ENCODE results near the gene SAMD4B. TPM values are rescaled to one million over a fixed set of nuclear protein-coding genes. Genes with fewer than 3 reads are reported as not detected.

SAMD4B gene
- total and polyA plus RNA-seq, 9 donors: 59.0 to 139 (median 110) TPM

- Histone ChIP-seq H3K4me3 (peak overlapping the region; percentile 55), H3K27ac (peak overlapping the region; percentile 96 to 99), H3K9me3 (no peaks in the 10 kb centered on the region), H3K27me3 (no peaks in the 10 kb centered on the region), H3K36me3 (no peaks in the 10 kb centered on the region), H3K4me1 (ENCODE audit: insufficient read depth) (peaks cover 7% of the 10 kb centered on the region)
- 2% methylated on average over 58 to 59 of the region's 59 CpGs for WGBS, 3 donors
- TF ChIP-seq POLR2A (IDR thresholded peaks at IDR 0.05) (peak; percentile 46), EP300 (IDR thresholded peaks at IDR 0.05) (peak; percentile 94), CTCF (IDR thresholded peaks at IDR 0.05) (no peak)
- DNase-seq: peak; percentile 95 to 98 (median 96)
- intact Hi-C loops (cut with DNase I): loop anchor here in 1 of 4 donors (5.0 kb wide), 1 partner anchor 575 kb away; no protein-coding TSS in a partner anchor
Measured at GRCh38 chr19:39402346-39403300, 60.4 kb downstream of the SAMD4B start.

DNA sequence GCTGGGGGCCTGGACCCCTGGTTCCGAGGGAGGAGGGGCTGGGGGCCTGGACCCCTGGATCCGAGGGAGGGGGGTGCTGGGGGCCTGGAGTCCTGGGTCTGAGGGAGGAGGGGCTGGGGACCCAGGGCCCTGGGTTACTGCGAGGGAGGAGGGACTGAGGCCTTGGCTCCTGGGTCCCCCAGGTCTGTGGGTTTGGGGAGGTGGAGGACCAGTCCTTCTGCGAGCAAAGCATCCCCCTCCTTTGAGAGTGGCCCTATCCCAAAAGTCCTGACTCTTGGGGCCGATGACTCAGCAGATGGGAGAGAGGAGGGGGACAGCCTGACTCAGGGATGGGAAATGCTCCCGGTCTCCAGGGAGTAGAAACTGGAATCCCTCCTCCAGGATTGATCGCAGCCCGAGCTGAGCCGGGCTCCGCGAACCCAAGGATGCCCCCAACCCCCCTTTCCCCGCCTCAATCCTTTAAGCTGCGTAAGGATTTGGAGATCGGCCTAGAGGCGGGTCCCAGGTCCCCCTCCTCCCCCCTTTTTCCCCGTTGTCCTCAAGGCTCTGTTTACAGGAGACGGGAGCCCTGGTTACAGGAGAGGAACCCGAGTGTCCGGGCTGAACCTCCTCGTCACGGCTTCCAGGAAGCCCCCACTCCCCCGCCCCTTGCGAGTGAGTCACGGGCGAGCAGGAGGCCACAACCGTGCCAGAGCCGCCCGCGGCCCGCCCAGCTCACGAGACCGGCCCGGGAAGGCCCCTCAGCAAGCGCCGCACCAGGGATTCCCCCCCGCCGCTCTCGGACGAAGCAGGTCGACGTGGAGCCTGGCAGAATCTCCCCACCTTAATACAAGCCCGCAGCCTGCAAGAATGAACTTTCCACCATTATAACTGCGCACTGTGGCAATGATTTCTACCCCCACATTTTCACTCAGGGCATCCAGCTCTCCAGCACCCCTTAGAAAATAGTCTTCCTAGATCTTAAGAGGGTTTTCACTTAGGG lies 61.4 kb downstream of the SAMD4B start:
- Histone ChIP-seq H3K36me3 (no peaks in the 10 kb centered on the region), H3K27me3 (no peaks in the 10 kb centered on the region), H3K4me3 (peak overlapping the region; percentile 55), H3K4me1 (ENCODE audit: insufficient read depth) (peaks cover 3% of the 10 kb centered on the region), H3K9me3 (no peaks in the 10 kb centered on the region), H3K27ac (peak overlapping the region; percentile 96 to 99)
- intact Hi-C loops (cut with DNase I): loop anchor here in 1 of 4 donors (5.0 kb wide), 1 partner anchor 576 kb away; no protein-coding TSS in a partner anchor
- DNase-seq: peak; percentile 99 to 100 (median 99)
- WGBS, 3 donors: 1 to 2% (median 1%) methylated on average over 35 to 43 of the region's 43 CpGs
- TF ChIP-seq EP300 (IDR thresholded peaks at IDR 0.05) (peak; percentile 99), CTCF (IDR thresholded peaks at IDR 0.05) (no peak), POLR2A (IDR thresholded peaks at IDR 0.05) (peak; percentile 78)

DNA sequence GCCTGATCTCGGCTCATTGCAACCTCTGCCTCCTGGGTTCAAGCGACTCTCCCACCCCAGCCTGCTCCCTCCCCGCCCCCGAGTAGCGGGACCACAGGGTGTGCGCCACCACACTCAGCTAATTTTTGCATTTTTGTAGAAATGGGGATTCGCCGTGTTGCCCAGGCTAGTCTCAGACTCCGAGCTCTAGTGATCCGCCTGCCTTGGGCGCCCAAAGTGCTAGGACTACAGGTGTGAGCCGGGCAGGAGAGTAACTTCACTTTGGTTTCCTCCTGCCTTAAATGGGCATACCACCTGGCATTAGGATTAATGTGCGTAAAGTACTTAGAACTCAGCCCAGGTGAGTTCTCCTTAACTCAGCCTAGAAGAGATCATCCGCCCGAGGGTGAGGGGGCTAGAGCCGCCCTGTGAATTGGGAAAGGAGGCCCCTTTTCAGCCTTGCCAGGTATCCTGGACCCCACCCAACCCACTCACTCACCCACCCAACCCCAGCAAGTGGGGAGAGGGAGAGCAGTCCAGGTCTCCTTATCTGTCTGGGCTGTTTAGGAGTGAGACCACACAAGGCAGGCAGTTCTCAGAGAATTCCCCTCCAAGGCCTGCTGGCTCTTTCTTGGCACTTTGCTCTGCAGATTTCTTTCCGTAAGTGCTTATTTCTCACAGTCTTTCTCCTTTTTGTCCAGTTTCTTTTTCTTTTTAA lies 63.2 kb downstream of the SAMD4B start:
- 86 to 88% (median 88%) methylated on average over 17 of the region's 17 CpGs for WGBS, 3 donors
- no peak for TF ChIP-seq EP300 (IDR thresholded peaks at IDR 0.05)
- no peak for TF ChIP-seq CTCF (IDR thresholded peaks at IDR 0.05)
- no peak for TF ChIP-seq POLR2A (IDR thresholded peaks at IDR 0.05)
- Histone ChIP-seq H3K27ac (peak overlapping the region; percentile 87 to 98), H3K4me1 (ENCODE audit: insufficient read depth) (peaks cover 3% of the 10 kb centered on the region), H3K27me3 (no peaks in the 10 kb centered on the region), H3K9me3 (no peaks in the 10 kb centered on the region), H3K4me3 (no peak overlapping the region), H3K36me3 (no peaks in the 10 kb centered on the region)
- intact Hi-C loops (cut with DNase I): no loop called here
- peak in 2 of 5 donors; percentile 62 for DNase-seq
